ENCODE data around the gene MECP2. TPM values are rescaled to one million over a fixed set of nuclear protein-coding genes. Genes with fewer than 3 reads are reported as not detected.

Gene MECP2
- total and polyA plus RNA-seq, 2 of the 13 experiments (the other 11 are each of a cell fraction or from before 2014, with no cell fraction given): 7.9 to 18.1 TPM

GRCh38 chrX:154063234-154063633 is 34.3 kb downstream of the MECP2 start (continued):
- TF ChIP-seq ZBED4 (CRISPR knock-in tag; IDR thresholded peaks at IDR 0.05; ENCODE audit: borderline replicate concordance): no peak
- no peak for TF ChIP-seq GTF3A (CRISPR knock-in tag; conservative IDR thresholded peaks at IDR 0.05)
- TF ChIP-seq MYPOP (CRISPR knock-in tag; IDR thresholded peaks at IDR 0.05): no peak
- TF ChIP-seq ZNF737 (CRISPR knock-in tag; IDR thresholded peaks at IDR 0.05; ENCODE audit: borderline replicate concordance): no peak
- TF ChIP-seq ZNF879 (CRISPR knock-in tag; IDR thresholded peaks at IDR 0.05): no peak

GRCh38 chrX:154061801-154062200 is 35.7 kb downstream of the MECP2 start:
- ATAC-seq (no peak), FAIRE-seq (no peak)
- 89% methylated on average over 8 of the region's 8 CpGs for WGBS (ENCODE audit: low lambda C conversion rate)
- TF ChIP-seq DZIP1 (CRISPR knock-in tag; IDR thresholded peaks at IDR 0.05) (no peak), MAF1 (CRISPR knock-in tag; IDR thresholded peaks at IDR 0.05; ENCODE audit: borderline replicate concordance) (no peak), ISX (CRISPR knock-in tag; conservative IDR thresholded peaks at IDR 0.05) (no peak), ZSCAN25 (CRISPR knock-in tag; IDR thresholded peaks at IDR 0.05) (no peak), JDP2 (CRISPR knock-in tag; IDR thresholded peaks at IDR 0.05; ENCODE audit: borderline replicate concordance) (no peak), ZSCAN9 (CRISPR knock-in tag; IDR thresholded peaks at IDR 0.05; ENCODE audit: borderline replicate concordance) (no peak), ZFX (CRISPR knock-in tag; IDR thresholded peaks at IDR 0.05; ENCODE audit: low read depth) (no peak), PRMT3 (CRISPR knock-in tag; IDR thresholded peaks at IDR 0.05; ENCODE audit: borderline replicate concordance, low read depth) (no peak)

More at GRCh38 chrX:154061801-154062200, 35.7 kb downstream of the MECP2 start:
- no peaks in the 10 kb centered on the region for H3K9me3 ChIP-seq (ENCODE audit: low read length)
- POLR2A ChIA-PET: no interaction called here
- intact Hi-C loops (cut with micrococcal nuclease; ENCODE audit: unreplicated experiment): no loop called here
- H3K4me1 ChIP-seq (ENCODE audit: insufficient read depth, low read length): peaks cover 22% of the 10 kb centered on the region
- H3K27ac ChIP-seq (ENCODE audit: extremely low read length, insufficient read depth, low read length): no peak overlapping the region
- no peak for DNase-seq (ENCODE audit: low spot score)
- CTCF ChIA-PET (ENCODE audit: low intra/inter-chr PET ratio, low total read pairs): no interaction called here
- in situ Hi-C loops (cut with HindIII; ENCODE audit: extremely low pct_ligation_motif_present, low pct_unique_long_range_greater_than_20kb): no loop called here
- peaks cover 37% of the 10 kb centered on the region for H3K79me2 ChIP-seq (ENCODE audit: insufficient read depth, low read length)
- peaks cover 0 to 13% of the 10 kb centered on the region in 2 experiments; a peak in 3 of 5 replicates for H3K36me3 ChIP-seq (replicated peaks in 1 of 2; ENCODE audit: control insufficient read depth in 1 of 2, insufficient read depth in 2 of 2, low read length in 2 of 2)
- no TSS peak for BruUV-seq (replicated peaks)
- H4K20me1 ChIP-seq (ENCODE audit: insufficient read depth, low read length): no peaks in the 10 kb centered on the region
- H2AFZ ChIP-seq (ENCODE audit: low read length): no peak overlapping the region
- H3K27me3 ChIP-seq (ENCODE audit: control insufficient read depth in 1 of 2, insufficient read depth in 2 of 2, low read length in 2 of 2): no peaks in the 10 kb centered on the region
- no peak overlapping the region for H3K4me3 ChIP-seq (replicated peaks in 1 of 3; ENCODE audit: insufficient read depth in 1 of 3, low read depth in 2 of 3, low read length in 3 of 3)
- H3K4me2 ChIP-seq (ENCODE audit: low read depth, low read length): no peak overlapping the region
- no peak overlapping the region for H3K9ac ChIP-seq (ENCODE audit: insufficient read depth, low read depth, low read length)
